ENCODE measurements around the gene TAF1.
"Not testable (repeated sequence)": the region's sequence is repeated elsewhere in the genome, so short reads cannot be mapped to it uniquely, and the experiment has no call there.

The TAF1 gene

GRCh38 chrX:71439896-71440295, 73.7 kb downstream of the TAF1 start:
- DNase-seq, result no peak

- DNase-seq, result no peak
Observed at GRCh38 chrX:71440401-71440800, 74.2 kb downstream of the TAF1 start.

GRCh38 chrX:71441809-71442208, 75.7 kb downstream of the TAF1 start:
- not testable (repeated sequence) for DNase-seq

GRCh38 chrX:71450433-71451106, 84.4 kb downstream of the TAF1 start:
- no peak for DNase-seq

DNA sequence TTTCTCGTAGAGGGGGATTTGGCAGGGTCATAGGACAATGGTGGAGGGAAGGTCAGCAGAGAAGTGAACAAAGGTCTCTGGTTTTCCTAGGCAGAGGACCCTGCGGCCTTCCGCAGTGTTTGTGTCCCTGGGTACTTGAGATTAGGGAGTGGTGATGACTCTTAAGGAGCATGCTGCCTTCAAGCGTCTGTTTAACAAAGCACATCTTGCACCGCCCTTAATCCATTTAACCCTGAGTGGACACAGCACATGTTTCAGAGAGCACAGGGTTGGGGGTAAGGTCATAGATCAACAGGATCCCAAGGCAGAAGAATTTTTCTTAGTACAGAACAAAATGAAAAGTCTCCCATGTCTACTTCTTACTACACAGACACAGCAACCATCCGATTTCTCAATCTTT, 85.4 kb downstream of the TAF1 start:
- not testable (repeated sequence) for DNase-seq

DNA sequence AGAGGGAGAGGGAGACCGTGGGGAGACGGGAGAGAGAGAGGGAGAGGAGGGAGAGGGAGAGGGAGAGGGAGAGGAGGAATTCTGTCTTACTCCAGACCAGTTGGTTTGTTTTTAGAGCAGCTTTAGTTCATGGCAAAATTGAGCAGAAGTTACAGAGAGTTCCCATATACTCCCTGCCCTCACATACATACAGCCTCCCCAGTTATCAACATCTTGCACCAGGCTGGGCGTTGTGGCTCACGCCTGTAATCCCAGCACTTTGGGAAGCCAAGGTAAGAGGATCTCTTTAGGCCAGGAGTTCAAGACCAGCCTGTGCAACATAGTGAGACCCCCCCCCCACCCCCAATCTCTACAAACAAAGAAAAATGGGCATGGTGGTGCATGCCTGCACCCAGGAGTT, 86.9 kb downstream of the TAF1 start:
- DNase-seq, result no peak

- no peak for DNase-seq
Observed at GRCh38 chrX:71454222-71454621, 88.1 kb downstream of the TAF1 start.

DNA sequence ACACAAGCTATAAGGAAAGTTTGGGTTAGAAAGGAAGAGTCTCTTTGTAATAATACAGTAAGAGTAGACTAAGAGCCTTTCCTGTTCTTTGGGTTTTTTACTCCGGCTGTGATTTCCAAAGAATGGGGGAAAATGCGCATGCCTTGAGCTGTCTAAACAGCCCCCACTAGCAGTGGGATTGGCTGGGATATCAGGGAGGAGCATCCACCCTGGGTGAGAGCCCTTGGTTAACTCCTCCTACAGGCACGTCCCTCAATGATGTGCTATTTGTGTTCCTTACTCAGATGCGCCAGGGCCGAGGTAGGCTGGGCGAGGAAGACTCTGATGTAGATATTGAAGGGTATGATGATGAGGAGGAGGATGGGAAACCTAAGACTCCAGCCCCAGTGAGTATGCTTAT, 92.7 kb downstream of the TAF1 start:
- no peak for DNase-seq

DNA sequence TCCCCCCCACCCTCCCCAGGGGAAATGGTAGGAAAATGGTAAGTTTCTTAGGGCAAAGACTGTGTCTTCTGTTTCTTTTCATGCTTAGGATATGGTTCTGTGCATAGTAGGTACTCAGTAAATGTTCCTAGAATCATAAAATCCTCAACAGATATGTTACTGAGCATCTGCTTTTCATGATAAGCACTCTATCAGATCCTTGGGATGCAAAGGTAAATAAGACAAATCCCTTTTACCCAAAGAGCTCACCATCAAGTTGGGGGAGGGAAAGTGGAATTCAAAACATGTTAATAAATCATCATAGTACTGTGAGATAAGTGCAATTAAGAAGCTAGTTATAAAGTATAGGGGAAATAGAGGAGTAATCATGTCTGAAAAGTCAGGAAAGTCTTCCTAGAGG, 98.8 kb downstream of the TAF1 start:
- no peak for DNase-seq

DNA sequence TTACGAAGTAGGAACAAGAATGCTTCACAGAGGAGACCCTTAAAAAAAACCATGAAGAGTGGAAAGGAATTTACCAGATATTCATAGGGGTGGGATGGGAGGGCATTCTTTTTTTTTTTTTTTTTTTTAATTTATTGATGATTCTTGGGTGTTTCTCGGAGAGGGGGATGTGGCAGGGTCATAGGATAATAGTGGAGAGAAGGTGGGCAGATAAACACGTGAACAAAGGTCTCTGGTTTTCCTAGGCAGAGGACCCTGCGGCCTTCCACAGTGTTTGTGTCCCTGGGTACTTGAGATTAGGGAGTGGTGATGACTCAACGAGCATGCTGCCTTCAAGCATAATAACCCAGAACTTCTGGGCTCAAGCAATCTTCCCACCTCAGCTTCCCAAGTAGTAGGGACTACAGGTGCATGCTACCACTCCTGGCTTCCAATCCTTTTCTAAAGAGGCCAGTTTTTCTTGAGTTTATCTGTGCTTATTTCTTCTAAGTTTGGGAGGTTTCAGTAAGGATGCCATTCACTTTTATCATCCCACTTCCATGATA, 100.9 kb downstream of the TAF1 start:
- no peak for DNase-seq

GRCh38 chrX:71475785-71476540, 109.8 kb downstream of the TAF1 start:
- DNase-seq, result no peak

DNA sequence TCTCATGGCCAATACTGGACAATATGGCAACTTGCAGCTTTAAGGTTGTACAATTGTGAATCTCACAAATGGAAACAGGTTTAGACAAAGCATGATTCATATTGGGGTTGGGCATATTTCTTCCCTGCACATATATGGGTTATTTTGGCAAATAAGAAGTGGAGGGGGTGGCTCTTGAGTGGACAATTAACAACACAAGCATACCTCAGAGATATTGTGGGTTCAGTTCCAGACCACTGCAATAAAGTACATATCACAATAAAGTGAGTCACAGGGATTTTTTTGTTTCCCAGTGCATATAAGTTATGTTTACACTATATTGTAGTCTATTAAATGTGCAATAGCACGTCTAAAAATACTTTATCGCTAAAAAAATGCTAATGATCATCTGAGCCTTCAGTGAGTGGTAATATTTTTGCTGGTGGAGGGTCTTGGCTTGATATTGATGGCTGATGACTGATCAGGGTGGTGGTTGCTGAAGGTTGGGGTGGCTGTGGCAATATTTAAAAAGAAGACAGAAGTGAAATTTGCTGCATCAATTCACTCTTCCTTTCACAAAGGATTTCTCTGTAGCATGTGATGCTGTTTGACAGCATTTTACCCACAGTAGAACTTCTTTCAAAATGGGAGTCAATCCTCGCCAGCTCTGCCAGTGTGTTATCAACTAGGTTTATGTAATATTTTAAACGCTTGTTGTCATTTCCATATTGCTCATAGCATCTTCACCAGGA, 116.2 kb downstream of the TAF1 start:
- DNase-seq, result no peak

- no peak for DNase-seq
Observed at GRCh38 chrX:71487814-71488213, 121.7 kb downstream of the TAF1 start.

- no peak for DNase-seq
Observed at GRCh38 chrX:71489540-71489939, 123.4 kb downstream of the TAF1 start.

- no peak for DNase-seq
Observed at GRCh38 chrX:71492231-71493065, 126.3 kb downstream of the TAF1 start.

DNA sequence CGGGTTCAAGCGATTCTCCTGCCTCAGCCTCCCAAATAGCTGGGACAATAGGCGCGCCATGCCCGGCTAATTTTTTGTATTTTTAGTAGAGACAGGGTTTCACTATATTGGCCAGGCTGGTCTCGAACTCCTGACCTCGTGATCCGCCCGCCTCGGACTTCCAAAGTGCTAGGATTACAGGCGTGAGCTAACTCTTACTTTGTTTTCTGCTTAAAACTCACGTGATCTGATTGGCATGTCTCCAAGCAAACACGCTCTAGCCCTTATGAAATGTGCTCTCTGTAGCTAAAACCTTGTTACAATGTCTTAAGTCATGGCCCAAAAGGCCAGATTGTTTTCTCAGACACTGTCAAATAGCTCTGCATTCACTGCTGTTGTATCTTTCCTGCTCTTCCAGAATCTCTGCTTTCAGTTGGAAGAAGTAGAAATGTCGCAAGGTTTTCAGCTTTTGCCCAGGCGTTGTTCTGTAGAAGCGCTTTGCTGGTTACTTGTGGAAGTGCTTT, 127.0 kb downstream of the TAF1 start:
- DNase-seq, result no peak

DNA sequence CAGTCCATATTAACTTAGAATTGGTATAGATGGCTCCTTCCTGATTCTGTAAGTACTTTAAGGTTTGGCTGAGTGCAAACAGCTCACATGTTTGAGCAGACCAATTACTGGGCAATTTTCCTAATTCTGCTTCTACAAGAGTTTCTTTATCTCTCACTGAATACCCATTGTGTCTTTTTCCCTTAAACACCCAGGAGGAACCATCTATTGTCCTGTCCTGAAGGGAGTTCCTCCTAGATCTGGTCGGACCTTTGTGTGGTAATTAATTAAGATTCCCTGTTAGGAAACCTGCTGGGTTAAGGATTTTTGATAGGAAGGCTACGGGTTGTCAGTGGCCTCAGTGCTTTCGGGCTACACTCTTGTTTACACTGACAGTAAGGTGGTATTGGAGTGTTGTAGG, 129.8 kb downstream of the TAF1 start:
- DNase-seq, result not testable (repeated sequence)

- DNase-seq, result no peak
Observed at GRCh38 chrX:71496476-71496875, 130.3 kb downstream of the TAF1 start.

GRCh38 chrX:71502080-71502479, 135.9 kb downstream of the TAF1 start:
- not testable (repeated sequence) for DNase-seq

- DNase-seq, result no peak
Observed at GRCh38 chrX:71504346-71504745, 138.2 kb downstream of the TAF1 start.

DNA sequence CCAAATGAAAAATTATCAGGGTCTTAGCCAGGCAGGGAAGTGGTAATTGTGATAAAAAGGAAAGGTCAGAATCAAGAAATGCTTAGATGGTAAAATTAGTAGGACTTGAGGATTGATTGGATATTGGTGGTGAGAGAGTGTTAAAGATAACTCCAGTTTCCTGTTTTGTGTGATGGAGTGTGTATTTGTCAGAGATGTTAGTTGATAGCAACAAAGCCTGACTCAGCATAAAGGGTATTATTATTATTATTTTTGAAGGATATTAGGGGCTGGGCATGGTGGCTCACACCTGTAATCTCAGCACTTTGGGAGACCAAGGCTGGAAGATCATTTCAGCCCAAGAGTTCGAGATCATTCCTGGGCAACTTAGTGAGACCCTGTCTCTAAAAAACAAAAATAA, 143.1 kb downstream of the TAF1 start:
- DNase-seq, result no peak

GRCh38 chrX:71510161-71510560, 144.0 kb downstream of the TAF1 start:
- no peak for DNase-seq

DNA sequence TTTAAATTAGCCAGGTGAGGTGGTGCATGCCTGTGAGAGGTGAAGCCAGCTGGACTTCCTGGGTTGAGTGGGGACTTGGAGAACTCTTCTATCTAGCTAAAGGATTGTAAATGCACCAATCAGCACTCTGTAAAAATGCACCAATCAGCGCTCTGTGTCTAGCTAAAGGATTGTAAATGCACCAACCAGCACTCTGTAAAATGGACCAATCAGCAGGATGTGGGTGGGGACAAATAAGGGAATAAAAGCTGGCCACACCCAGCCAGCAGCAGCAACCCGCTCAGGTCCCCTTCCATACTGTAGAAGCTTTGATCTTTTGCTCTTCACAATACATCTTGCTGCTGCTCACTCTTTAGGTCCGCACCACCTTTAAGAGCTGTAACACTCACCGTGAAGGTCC, 147.6 kb downstream of the TAF1 start:
- DNase-seq, result not testable (repeated sequence)
